ENCODE results near the gene DPEP3.

- TF ChIP-seq CTCF (IDR thresholded peaks at IDR 0.05; ENCODE audit: poor library complexity, severe bottlenecking) (no peak), EZH2 (IDR thresholded peaks at IDR 0.05; ENCODE audit: borderline replicate concordance, insufficient read depth, low read length, poor library complexity, severe bottlenecking) (no peak)
Measured at GRCh38 chr16:67927131-67927941, 53.0 kb downstream of the DPEP3 start.

Data from neural cell (in vitro differentiated cells).